Pancreas (tissue), 10 donors: ENCODE results near the gene PCTP. TPM values are rescaled to one million over a fixed set of nuclear protein-coding genes. Genes with fewer than 3 reads are reported as not detected.
A peak's percentile ranks its signal among the peaks of the same experiment; 100 is the strongest.

ENCODE experiments used
- ATAC-seq, 4 donors: fragments of 200-7000 bp; cut with Tn5 transposase; one replicate each; pipeline versions ENCODE4 v1.8.0 to v1.9.1; 2020; ENCODE audit warnings: mild to moderate bottlenecking in 4 of 4, moderate library complexity in 4 of 4
- DNase-seq, 6 donors: peaks; one replicate each; pipeline ENCODE4 v3.0.0-alpha.2; 2020
- FAIRE-seq: peaks from 2 replicates; lab custom pipeline; 2012; peaks lifted over from hg19 to GRCh38; lab: Jason Lieb, UNC
- H3K27ac ChIP-seq, 4 donors: fragments of 200-600 bp; sonication (generic); 1 replicate in 3 of 4; 2 replicates in 1 of 4; pipeline versions ENCODE4 v1.5.0 to v1.8.0; 2020
- H3K27me3 ChIP-seq, 4 donors: fragments of 200-600 bp; one replicate each; pipeline ENCODE4 v1.8.0; 2021
- H3K36me3 ChIP-seq, 3 donors: fragments of 200-600 bp; sonication (generic) in 1 of 3; one replicate each; pipeline versions ENCODE4 v1.5.0 to v1.8.0; 2020 to 2021
- H3K4me1 ChIP-seq, 3 donors: fragments of 200-600 bp; one replicate each; pipeline ENCODE4 v1.8.0; 2021
- H3K4me3 ChIP-seq, 4 donors: fragments of 200-600 bp; sonication (generic) in 2 of 4; one replicate each; pipeline versions ENCODE4 v1.5.0 to v1.8.0; 2020 to 2021
- H3K9me3 ChIP-seq, 4 donors: fragments of 200-600 bp; one replicate each; pipeline ENCODE4 v1.8.0; 2021
- whole genome bisulfite sequencing, 2 donors: extraction: QIAGEN DNeasy Blood & Tissue Kit; methylation state at CpG; one replicate each; pipeline ENCODE4 v1.1.7; 2013; 5-methylcytosine and 5-hydroxymethylcytosine counted together
- intact Hi-C, 3 donors: fragments of 100-400 bp; cut with DNase I; formaldehyde crosslinking; loops; one replicate each; pipeline versions ENCODE4 v1.11.1 to v1.14.2; 2022
- polyA plus RNA-seq, 2 donors: library from polyadenylated mRNA; stranded (reverse); fragments of 200-250 nt; gene quantifications; one replicate each; pipeline ENCODE4 v1.2.3, GENCODE V29; 2013
- total RNA-seq, 6 donors: library from RNA; stranded (reverse); fragmentation: NEBNext Ultra II Directional in 4 of 6; extraction: Animal tissue kit (Norgen Biotek cat#: 25700) in 4 of 6; gene quantifications; one replicate each; pipeline versions ENCODE4 v1.2.1 to v1.2.4, GENCODE V29; 2021 to 2023
- TF ChIP-seq, protein P1 (sequence below), 4 donors: fragments of 200-600 bp; sonication (generic) in 3 of 4; IDR thresholded peaks; one replicate each; pipeline versions ENCODE4 v1.5.0 to v1.8.0; 2021; ENCODE audit warnings: antibody characterized with exemption in 4 of 4
- donor health status: healthy with polysubstance abuse.
- donor health status: DM: no; HTN: no; CAD: no; lungs with moderate emphysema.
- donor health status: DM: no; HTN: no; CAD: no.
- donor health status: control.
- donor health status: control.
- donor health status: Bipolar disorder and iron deficiency.
- donor health status: DM: yes; HTN: yes; CAD: no.
- donor health status: DM: no; HTN: no; CAD: no.
- donor health status: DM: no; HTN: no; CAD: no.
- donor health status: DM: yes; HTN: yes; CAD: no.

PCTP gene
- total and polyA plus RNA-seq, 8 donors, result 3.9 to 9.3 (median 6.5) TPM

DNA sequence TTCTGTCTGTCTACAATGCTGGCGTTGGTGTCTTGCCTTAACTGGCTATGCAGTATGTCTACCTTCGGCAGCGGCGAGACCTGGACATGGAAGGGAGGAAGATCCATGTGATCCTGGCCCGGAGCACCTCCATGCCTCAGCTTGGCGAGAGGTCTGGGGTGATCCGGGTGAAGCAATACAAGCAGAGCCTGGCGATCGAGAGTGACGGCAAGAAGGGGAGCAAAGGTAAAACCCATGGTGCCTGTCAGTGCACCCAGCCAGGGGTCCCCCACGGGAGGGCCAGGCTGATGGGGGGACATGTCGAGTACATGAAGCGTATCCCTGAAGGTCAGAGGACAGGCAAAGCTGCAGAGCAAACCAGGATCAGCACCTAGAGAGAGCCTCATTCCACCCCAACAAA is 22.8 kb downstream of the PCTP start:
- Histone ChIP-seq H3K36me3 (peaks cover 0 to 27% (median 6%) of the 10 kb centered on the region in 3 donors), H3K4me3 (no peak overlapping the region), H3K27me3 (no peaks in the 10 kb centered on the region), H3K27ac (no peak overlapping the region), H3K4me1 (no peaks in the 10 kb centered on the region), H3K9me3 (no peaks in the 10 kb centered on the region)
- WGBS, 2 donors, result 87 to 88% methylated on average over 13 of the region's 13 CpGs
- DNase-seq (peak in 2 of 6 donors; percentile 36 to 47), FAIRE-seq (no peak), ATAC-seq (no peak)
- TF ChIP-seq, protein P1, sequence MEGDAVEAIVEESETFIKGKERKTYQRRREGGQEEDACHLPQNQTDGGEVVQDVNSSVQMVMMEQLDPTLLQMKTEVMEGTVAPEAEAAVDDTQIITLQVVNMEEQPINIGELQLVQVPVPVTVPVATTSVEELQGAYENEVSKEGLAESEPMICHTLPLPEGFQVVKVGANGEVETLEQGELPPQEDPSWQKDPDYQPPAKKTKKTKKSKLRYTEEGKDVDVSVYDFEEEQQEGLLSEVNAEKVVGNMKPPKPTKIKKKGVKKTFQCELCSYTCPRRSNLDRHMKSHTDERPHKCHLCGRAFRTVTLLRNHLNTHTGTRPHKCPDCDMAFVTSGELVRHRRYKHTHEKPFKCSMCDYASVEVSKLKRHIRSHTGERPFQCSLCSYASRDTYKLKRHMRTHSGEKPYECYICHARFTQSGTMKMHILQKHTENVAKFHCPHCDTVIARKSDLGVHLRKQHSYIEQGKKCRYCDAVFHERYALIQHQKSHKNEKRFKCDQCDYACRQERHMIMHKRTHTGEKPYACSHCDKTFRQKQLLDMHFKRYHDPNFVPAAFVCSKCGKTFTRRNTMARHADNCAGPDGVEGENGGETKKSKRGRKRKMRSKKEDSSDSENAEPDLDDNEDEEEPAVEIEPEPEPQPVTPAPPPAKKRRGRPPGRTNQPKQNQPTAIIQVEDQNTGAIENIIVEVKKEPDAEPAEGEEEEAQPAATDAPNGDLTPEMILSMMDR (IDR thresholded peaks at IDR 0.05), result no peak
- intact Hi-C loops, result loop anchor here in 2 of 3 donors (5.0 to 10.0 kb wide), 2 partner anchors 249 to 251 kb away; no protein-coding TSS in a partner anchor

DNA sequence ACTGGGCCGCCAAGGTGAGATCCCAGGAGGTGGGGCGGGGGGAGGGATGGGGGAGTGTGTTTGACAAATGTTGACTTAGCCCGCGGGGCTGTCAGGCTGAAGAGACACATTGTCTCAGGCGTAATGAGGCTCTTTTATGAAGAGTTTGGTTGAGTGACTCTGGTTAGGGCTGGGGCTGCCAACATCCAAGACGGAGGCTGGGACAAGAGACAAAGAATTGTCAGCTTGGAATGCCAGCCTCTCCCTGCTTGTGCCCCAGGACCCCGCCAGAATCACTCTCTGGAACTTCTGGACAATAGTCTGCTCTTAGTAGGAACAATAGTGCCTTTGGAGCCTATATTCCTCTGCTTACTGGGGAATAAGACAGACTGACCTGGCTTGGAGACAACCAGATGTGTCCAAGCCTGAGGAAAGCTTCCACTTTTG is 24.0 kb downstream of the PCTP start:
- intact Hi-C loops, result loop anchor here in 2 of 3 donors (5.0 to 10.0 kb wide), 2 partner anchors 250 to 253 kb away; no protein-coding TSS in a partner anchor
- no peak for ATAC-seq

DNA sequence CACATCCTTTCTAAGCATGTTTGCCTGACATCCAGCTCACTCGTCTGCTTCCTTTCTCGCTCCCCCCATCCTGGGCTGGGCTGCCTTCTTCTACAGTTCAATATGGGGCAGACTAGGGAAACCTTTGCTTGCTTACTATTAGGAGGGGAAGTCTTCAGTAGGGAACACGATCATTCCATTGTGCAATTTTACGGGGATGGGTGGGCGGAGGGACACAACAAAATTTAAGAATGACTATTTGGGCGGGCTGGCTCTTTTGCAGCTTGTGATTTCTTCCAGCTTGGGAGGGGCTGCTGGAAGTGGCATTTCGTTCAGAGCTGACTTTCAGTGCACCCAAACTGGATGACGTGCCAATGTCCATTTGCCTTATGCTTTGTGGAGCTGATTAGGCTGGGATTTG is 25.4 kb downstream of the PCTP start:
- 88 to 93% methylated on average over 8 of the region's 8 CpGs for WGBS, 2 donors
- Histone ChIP-seq H3K27ac (no peak overlapping the region), H3K36me3 (peaks cover 0 to 27% (median 6%) of the 10 kb centered on the region in 3 donors), H3K4me1 (no peaks in the 10 kb centered on the region), H3K27me3 (no peaks in the 10 kb centered on the region), H3K9me3 (no peaks in the 10 kb centered on the region), H3K4me3 (no peak overlapping the region)
- FAIRE-seq (no peak), ATAC-seq (no peak), DNase-seq (no peak)
- TF ChIP-seq, protein P1 (IDR thresholded peaks at IDR 0.05), result no peak
- intact Hi-C loops, result loop anchor here in 1 of 3 donors (10.0 kb wide), 1 partner anchor 251 kb away; no protein-coding TSS in a partner anchor

More for the DNA sequence above, 24.0 kb downstream of the PCTP start:
- peaks cover 0 to 27% (median 6%) of the 10 kb centered on the region in 3 donors for H3K36me3 ChIP-seq
- no peaks in the 10 kb centered on the region for H3K9me3 ChIP-seq
- DNase-seq, result no peak
- TF ChIP-seq, protein P1 (IDR thresholded peaks at IDR 0.05), result no peak
- 67 to 70% methylated on average over 7 of the region's 7 CpGs for WGBS, 2 donors
- H3K4me3 ChIP-seq, result no peak overlapping the region
- no peaks in the 10 kb centered on the region for H3K4me1 ChIP-seq
- H3K27ac ChIP-seq, result no peak overlapping the region
- FAIRE-seq, result no peak
- H3K27me3 ChIP-seq, result no peaks in the 10 kb centered on the region

DNA sequence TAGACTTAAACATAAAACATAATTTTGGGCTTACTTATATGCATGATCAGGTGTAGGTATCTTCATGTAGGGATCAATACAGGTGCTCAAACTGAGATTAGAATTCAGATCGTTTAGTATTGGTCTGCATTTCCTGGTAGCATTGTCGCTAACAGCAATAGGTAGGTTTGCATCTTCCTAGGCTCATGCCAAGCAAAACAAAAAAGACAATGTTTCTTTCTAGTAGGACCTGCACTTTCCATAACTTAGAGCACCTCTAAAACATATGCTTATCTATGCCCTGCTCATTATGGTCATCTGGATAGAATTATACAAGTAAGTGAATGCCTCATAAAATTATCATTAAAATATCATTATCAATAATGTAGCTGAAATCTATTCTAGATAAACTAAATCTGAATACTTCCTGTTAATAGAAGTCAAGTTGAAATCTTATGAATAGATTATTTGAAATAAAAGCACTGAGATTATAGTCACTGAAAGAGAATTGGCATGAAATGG is 26.7 kb downstream of the PCTP start:
- intact Hi-C loops, result loop anchor here in 1 of 3 donors (10.0 kb wide), 1 partner anchor 253 kb away; no protein-coding TSS in a partner anchor
- TF ChIP-seq, protein P1 (IDR thresholded peaks at IDR 0.05), result no peak
- no peaks in the 10 kb centered on the region for H3K4me1 ChIP-seq
- ATAC-seq (no peak), FAIRE-seq (no peak), DNase-seq (no peak)
- WGBS, 2 donors, result 66 to 67% methylated on average over 2 of the region's 2 CpGs
- H3K9me3 ChIP-seq, result no peaks in the 10 kb centered on the region
- no peak overlapping the region for H3K27ac ChIP-seq
- H3K4me3 ChIP-seq, result no peak overlapping the region
- H3K36me3 ChIP-seq, result peaks cover 0 to 27% (median 6%) of the 10 kb centered on the region in 3 donors
- H3K27me3 ChIP-seq, result no peaks in the 10 kb centered on the region
